ENCODE results near the gene PI16.

- TF ChIP-seq POLR2A (IDR thresholded peaks at IDR 0.05; ENCODE audit: low read length) (no peak), GATA1 (IDR thresholded peaks at IDR 0.05; ENCODE audit: low read depth, low read length) (no peak)
Observed at GRCh38 chr6:36904851-36905393, 49.6 kb upstream of the PI16 start.
